Measurements from ENCODE around the gene UXS1.

The UXS1 gene

DNA sequence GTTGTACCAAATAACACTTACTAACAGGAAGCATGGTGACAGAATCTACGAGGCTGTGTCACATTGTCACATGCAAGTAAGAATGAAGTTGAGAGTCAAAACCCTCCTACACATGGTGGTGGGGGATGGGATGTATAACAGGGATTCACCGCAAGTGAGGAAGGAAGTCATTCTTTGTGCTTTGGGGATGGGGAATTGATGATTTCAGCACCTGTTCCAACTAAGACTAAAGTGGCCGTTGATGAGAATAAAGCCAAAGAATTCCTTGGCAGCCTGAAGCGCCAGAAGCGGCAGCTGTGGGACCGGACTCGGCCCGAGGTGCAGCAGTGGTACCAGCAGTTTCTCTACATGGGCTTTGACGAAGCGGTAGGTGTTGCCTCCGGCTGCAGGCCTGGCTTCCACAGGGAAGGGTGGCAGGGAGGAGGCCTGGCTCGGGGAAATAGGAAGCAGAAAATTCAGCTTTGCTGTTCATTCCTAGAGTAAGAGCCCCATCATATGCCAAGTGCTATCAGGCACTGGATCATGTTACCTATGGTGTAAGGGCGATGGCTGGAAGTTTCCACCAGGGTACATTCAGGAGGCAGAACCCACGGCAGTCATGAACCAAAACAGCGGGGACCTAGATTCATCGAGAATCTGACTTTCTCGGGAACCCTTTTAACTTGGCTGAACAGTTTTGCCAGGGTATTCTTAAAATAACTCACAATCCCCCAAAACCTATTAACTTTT lies 120.3 kb downstream of the UXS1 start:
- no peak for DNase-seq

- DNase-seq, result no peak
Measured at GRCh38 chr2:106070181-106070580, 123.9 kb downstream of the UXS1 start.

DNA sequence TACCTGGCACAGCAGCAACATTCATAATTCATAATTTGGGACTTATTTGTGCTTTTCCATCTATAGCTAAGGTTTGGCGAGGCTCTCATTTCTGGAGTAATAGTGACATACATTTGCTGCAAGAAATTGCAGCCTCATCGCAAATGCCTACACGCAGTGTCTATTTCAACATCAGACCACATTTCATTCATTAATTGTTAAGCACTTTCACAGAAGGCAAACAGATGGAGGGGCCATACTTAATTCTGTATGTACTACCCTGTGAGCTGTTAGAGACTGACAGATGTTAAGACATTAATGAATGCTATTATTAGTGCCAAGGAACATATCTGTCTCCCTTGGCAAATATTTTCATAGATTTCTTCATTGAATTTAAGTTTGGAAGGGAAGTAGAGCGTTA lies 125.7 kb downstream of the UXS1 start:
- no peak for DNase-seq

GRCh38 chr2:106065983-106066820 lies 127.9 kb downstream of the UXS1 start:
- DNase-seq, result no peak

GRCh38 chr2:106065268-106065982 lies 128.7 kb downstream of the UXS1 start:
- DNase-seq, result no peak

- no peak for DNase-seq
Measured at GRCh38 chr2:106063181-106063580, 130.9 kb downstream of the UXS1 start.

GRCh38 chr2:106062627-106063026 lies 131.5 kb downstream of the UXS1 start:
- DNase-seq, result no peak

DNA sequence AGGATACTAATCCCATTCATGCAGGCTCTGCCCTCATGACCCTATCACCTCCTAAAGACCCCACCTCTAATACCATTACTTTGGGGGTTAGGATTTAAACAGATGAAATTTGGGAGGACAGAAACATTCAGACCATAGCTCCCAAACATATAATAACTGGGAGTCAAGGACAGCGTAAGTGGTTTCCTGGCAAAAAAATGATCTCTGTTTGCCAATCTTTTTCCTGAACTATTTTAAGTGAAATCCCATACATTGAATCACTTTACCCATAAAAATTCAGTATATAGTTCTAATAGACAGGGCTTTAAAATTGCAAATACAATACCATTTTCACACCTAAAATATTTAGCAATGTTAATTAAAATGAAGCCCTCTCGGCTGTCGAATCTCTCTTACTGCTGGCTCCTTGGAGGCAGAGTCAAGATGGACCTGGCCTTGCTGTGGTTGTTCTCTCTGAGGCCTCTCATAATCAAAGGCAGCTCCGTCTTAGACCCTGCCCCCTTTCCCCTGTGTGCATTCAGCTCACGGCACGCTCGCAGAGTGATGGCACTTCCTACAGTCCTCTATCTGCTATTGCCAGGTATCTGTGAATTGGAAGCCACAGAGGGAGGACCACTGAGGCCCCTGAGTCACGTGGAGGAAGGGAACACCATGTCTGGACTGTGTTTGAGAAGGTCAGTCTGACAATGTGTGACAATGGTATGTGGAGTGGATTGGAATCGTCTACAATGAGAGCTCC lies 132.3 kb downstream of the UXS1 start:
- no peak for DNase-seq

GRCh38 chr2:106059416-106060065 lies 134.6 kb downstream of the UXS1 start:
- no peak for DNase-seq

- DNase-seq, result no peak
Measured at GRCh38 chr2:106058469-106059137, 135.5 kb downstream of the UXS1 start.

GRCh38 chr2:106057206-106057605 lies 136.9 kb downstream of the UXS1 start:
- peak; percentile 58 for DNase-seq

DNA sequence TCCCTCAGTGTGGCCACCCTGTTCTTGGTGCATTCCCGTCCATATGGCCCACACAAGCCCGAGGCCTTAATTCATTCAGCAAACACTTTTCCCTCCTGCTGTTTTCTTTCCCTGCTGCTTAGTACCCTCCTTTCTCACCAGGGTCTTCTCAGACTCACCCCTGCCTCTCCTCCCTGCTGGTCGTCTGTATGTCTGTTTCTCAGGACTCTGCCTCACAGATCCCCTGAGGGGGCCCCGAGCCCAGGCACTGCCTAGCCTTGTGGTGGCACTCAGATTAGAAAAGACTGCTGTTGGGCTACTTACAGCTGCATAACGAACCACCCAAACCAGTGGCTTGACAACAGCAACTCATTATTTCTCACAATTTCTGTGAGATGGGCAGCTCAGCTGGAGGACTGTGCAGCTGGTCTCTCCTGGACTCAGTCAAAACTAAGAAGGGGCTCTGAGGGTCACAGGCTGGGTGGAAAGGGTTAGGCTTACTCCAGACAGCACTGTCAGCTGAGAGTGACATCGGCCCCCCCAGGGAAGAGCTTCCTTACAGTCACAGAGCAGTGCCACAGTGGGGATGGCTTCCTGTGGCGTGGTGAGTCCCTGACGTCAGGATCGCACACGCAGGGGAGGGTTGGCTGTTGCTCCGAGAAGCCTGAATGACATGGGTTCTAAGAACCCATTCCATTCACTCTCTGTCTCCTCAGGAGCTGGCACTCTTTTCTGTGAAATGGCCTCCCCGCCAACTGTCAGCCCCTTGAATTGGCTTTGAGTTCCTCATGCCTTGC lies 139.0 kb downstream of the UXS1 start:
- no peak for DNase-seq

GRCh38 chr2:106054321-106054720 lies 139.8 kb downstream of the UXS1 start:
- no peak for DNase-seq

- no peak for DNase-seq
Measured at GRCh38 chr2:106053581-106053980, 140.5 kb downstream of the UXS1 start.

GRCh38 chr2:106053116-106053515 lies 141.0 kb downstream of the UXS1 start:
- peak; percentile 41 for DNase-seq

- DNase-seq, result no peak
Measured at GRCh38 chr2:106044859-106045258, 149.2 kb downstream of the UXS1 start.

GRCh38 chr2:106044021-106044420 lies 150.1 kb downstream of the UXS1 start:
- no peak for DNase-seq
